Sigmoid colon (tissue), 4 donors: ENCODE measurements around the gene SPATA13.

Experiments used
- EP300 ChIP-seq, 4 donors: sonication (generic); formaldehyde crosslinking; IDR thresholded peaks; one replicate each; pipeline ENCODE4 v1.6.1; 2017; ENCODE audit warnings: antibody characterized with exemption in 4 of 4
- POLR2A ChIP-seq, 2 donors: fragments of 450-650 bp; IDR thresholded peaks; one replicate each; pipeline ENCODE4 v1.6.1; 2016; ENCODE audit warnings: antibody characterized with exemption in 2 of 2, mild to moderate bottlenecking in 2 of 2, moderate library complexity in 2 of 2
- TF ChIP-seq, protein P1 (sequence below), 4 experiments: fragments of 450-650 bp in 3 of 4; fragments of 200-600 bp in 1 of 4; IDR thresholded peaks; one replicate each; pipeline ENCODE4 v1.5.1; 2016 to 2019; ENCODE audit warnings: antibody characterized with exemption in 4 of 4, mild to moderate bottlenecking in 3 of 4, moderate library complexity in 2 of 4

DNA sequence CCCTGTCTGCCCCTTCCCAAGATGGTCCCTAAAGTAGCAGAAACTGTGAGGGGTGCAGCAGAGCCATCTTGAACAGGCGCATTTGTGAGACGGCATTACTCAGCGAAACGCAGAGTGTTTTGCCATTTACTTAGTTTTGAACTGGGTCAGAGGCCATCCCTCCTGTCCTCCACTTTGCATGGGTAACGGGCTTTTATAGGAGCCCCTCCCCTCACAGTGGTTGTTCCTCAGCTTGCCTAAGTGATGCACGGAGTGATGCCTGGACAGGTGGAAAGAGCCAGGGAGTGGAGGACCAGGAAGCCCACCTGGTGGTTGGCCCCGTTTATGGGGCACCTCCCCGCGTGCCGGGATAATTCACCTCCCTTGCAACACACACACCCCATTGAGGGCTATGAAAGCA is 80.8 kb downstream of the SPATA13 start:
- TF ChIP-seq, protein P1, sequence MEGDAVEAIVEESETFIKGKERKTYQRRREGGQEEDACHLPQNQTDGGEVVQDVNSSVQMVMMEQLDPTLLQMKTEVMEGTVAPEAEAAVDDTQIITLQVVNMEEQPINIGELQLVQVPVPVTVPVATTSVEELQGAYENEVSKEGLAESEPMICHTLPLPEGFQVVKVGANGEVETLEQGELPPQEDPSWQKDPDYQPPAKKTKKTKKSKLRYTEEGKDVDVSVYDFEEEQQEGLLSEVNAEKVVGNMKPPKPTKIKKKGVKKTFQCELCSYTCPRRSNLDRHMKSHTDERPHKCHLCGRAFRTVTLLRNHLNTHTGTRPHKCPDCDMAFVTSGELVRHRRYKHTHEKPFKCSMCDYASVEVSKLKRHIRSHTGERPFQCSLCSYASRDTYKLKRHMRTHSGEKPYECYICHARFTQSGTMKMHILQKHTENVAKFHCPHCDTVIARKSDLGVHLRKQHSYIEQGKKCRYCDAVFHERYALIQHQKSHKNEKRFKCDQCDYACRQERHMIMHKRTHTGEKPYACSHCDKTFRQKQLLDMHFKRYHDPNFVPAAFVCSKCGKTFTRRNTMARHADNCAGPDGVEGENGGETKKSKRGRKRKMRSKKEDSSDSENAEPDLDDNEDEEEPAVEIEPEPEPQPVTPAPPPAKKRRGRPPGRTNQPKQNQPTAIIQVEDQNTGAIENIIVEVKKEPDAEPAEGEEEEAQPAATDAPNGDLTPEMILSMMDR (IDR thresholded peaks at IDR 0.05): no peak
- no peak for TF ChIP-seq EP300 (IDR thresholded peaks at IDR 0.05)
- no peak for TF ChIP-seq POLR2A (IDR thresholded peaks at IDR 0.05)
